IMR-90 (cell line): ENCODE results near the gene ANK2. TPM values are rescaled to one million over a fixed set of nuclear protein-coding genes. Genes with fewer than 3 reads are reported as not detected.

Source experiments
- ATAC-seq: fragments of 200-7000 bp; cut with Tn5 transposase; 2 replicates; pipeline ENCODE4 v1.9.1; 2020; ENCODE audit warnings: low read depth, mild to moderate bottlenecking, moderate library complexity
- BruUV-seq: library from RNA; stranded (reverse); fragments of 400-500 nt; replicated peaks from 2 replicates; lab custom pipeline; 2021; lab: Mats Ljungman, UMichigan
- CTCF ChIA-PET: fragments of 300-600 bp; formaldehyde crosslinking; extraction: SDS; loops from one replicate; lab custom pipeline; 2021; ENCODE audit warnings: antibody characterized with exemption; lab: Yijun Ruan, JAX
- POLR2A ChIA-PET: fragments of 300-600 bp; sonication (Branson Sonifier 250); formaldehyde crosslinking; loops from one replicate; lab custom pipeline; 2022; ENCODE audit warnings: antibody characterized with exemption; ENCODE audit not compliant: unreplicated experiment; lab: Charles Lee
- DNase-seq: peaks from one replicate; pipeline ENCODE4 v3.0.0; 2013
- H2AFZ ChIP-seq: replicated peaks from 2 replicates; pipeline ENCODE3; 2013; ENCODE audit warnings: low read length, mild to moderate bottlenecking; ENCODE audit not compliant: poor library complexity
- H2AK5ac ChIP-seq: 2 replicates; pipeline ENCODE4 v1.6.1; 2013; ENCODE audit warnings: low read depth, low read length, inconsistent platforms
- H2AK9ac ChIP-seq: replicated peaks from 2 replicates; pipeline ENCODE3; 2013; ENCODE audit warnings: mild to moderate bottlenecking, low read depth, low read length, moderate library complexity; ENCODE audit not compliant: poor library complexity
- H2BK120ac ChIP-seq: 2 replicates; pipeline ENCODE4 v1.6.1; 2013; ENCODE audit warnings: low read depth, low read length, inconsistent platforms
- H2BK15ac ChIP-seq: 3 replicates; pipeline ENCODE4 v1.6.1; 2013; ENCODE audit warnings: low read depth, low read length, inconsistent platforms
- H2BK20ac ChIP-seq: 2 replicates; pipeline ENCODE4 v1.6.1; 2013; ENCODE audit warnings: low read depth, mild to moderate bottlenecking, inconsistent platforms, low read length, moderate library complexity
- H2BK5ac ChIP-seq: 2 replicates; pipeline ENCODE4 v1.6.1; 2013; ENCODE audit warnings: mild to moderate bottlenecking, low read depth, low read length, inconsistent platforms; ENCODE audit not compliant: poor library complexity, severe bottlenecking
- H3K14ac ChIP-seq: replicated peaks from 2 replicates; pipeline ENCODE4 v1.6.1; 2013; ENCODE audit warnings: low read depth, low read length, inconsistent platforms
- H3K18ac ChIP-seq: 2 replicates; pipeline ENCODE4 v1.6.1; 2013; ENCODE audit warnings: low read depth, low read length, control low read depth
- H3K23ac ChIP-seq: 2 replicates; pipeline ENCODE4 v1.6.1; 2013; ENCODE audit warnings: low read depth, low read length, inconsistent platforms
- H3K27ac ChIP-seq: 2 replicates; pipeline ENCODE4 v1.5.1; 2013; ENCODE audit warnings: mild to moderate bottlenecking, control low read depth, low read length; ENCODE audit not compliant: insufficient read depth
- H3K27me3 ChIP-seq: 2 replicates; pipeline ENCODE4 v1.6.1; 2013; ENCODE audit warnings: low read length; ENCODE audit not compliant: control insufficient read depth, insufficient read depth
- H3K36me3 ChIP-seq: 2 replicates; pipeline ENCODE4 v1.6.1; 2013; ENCODE audit warnings: low read length, mixed read lengths; ENCODE audit not compliant: control insufficient read depth, insufficient read depth
- H3K4ac ChIP-seq: 2 replicates; pipeline ENCODE4 v1.6.1; 2013; ENCODE audit warnings: low read depth, low read length, inconsistent platforms
- H3K4me1 ChIP-seq: 2 replicates; pipeline ENCODE4 v1.6.1; 2013; ENCODE audit warnings: low read length, mixed read lengths; ENCODE audit not compliant: control insufficient read depth, insufficient read depth
- H3K4me2 ChIP-seq: 2 replicates; pipeline ENCODE4 v1.6.1; 2013; ENCODE audit warnings: low read depth, mild to moderate bottlenecking, control low read depth, low read length, moderate library complexity
- H3K4me3 ChIP-seq: 2 replicates; pipeline ENCODE4 v1.5.1; 2013; ENCODE audit warnings: low read depth, mild to moderate bottlenecking, control low read depth, low read length, moderate library complexity; ENCODE audit not compliant: insufficient read depth
- H3K56ac ChIP-seq: 2 replicates; pipeline ENCODE4 v1.6.1; 2013; ENCODE audit warnings: low read length, inconsistent platforms; ENCODE audit not compliant: insufficient read depth; ENCODE audit errors: extremely low read depth
- H3K79me1 ChIP-seq, 2 experiments: 2 replicates each; pipeline ENCODE4 v1.6.1; 2013; ENCODE audit warnings: low read length in 2 of 2, inconsistent platforms in 1 of 2, low read depth in 1 of 2
- H3K9ac ChIP-seq: 2 replicates; pipeline ENCODE4 v1.6.1; 2013; ENCODE audit warnings: low read depth, low read length, control low read depth
- H3K9me1 ChIP-seq: 2 replicates; pipeline ENCODE4 v1.6.1; 2013; ENCODE audit warnings: low read length, inconsistent platforms; ENCODE audit not compliant: insufficient read depth
- H3K9me3 ChIP-seq: 2 replicates; pipeline ENCODE4 v1.6.1; 2013; ENCODE audit warnings: low read length; ENCODE audit not compliant: control insufficient read depth, insufficient read depth
- H4K20me1 ChIP-seq: 2 replicates; pipeline ENCODE4 v1.6.1; 2013; ENCODE audit warnings: low read length, inconsistent platforms; ENCODE audit not compliant: insufficient read depth
- H4K5ac ChIP-seq: 2 replicates; pipeline ENCODE4 v1.6.1; 2013; ENCODE audit warnings: mild to moderate bottlenecking, low read depth, low read length, control low read depth
- H4K8ac ChIP-seq, 2 experiments: 2 replicates each; pipeline ENCODE4 v1.6.1; 2013; ENCODE audit warnings: low read depth in 2 of 2, low read length in 2 of 2, control low read depth in 1 of 2, inconsistent platforms in 1 of 2
- H4K91ac ChIP-seq: 2 replicates; pipeline ENCODE4 v1.6.1; 2013; ENCODE audit warnings: low read depth, low read length, inconsistent platforms; ENCODE audit not compliant: insufficient read depth
- BHLHE40 ChIP-seq: fragments of 150-350 bp; IDR thresholded peaks from 2 replicates; pipeline ENCODE4 v1.6.1; 2016; ENCODE audit warnings: mild to moderate bottlenecking, low read depth, low read length
- CEBPB ChIP-seq: IDR thresholded peaks from 2 replicates; pipeline ENCODE4 v1.6.1; 2012; ENCODE audit warnings: low read depth, low read length, improper control_type of control experiment
- CHD1 ChIP-seq: IDR thresholded peaks from 2 replicates; pipeline ENCODE4 v1.6.1; 2012; ENCODE audit warnings: low read depth, low read length, improper control_type of control experiment
- CTCF ChIP-seq: conservative IDR thresholded peaks from 2 replicates; pipeline ENCODE4 v1.5.1; 2012; ENCODE audit warnings: mild to moderate bottlenecking, low read depth, low read length, improper control_type of control experiment
- ELK1 ChIP-seq: fragments of 150-350 bp; IDR thresholded peaks from 2 replicates; pipeline ENCODE4 v1.6.1; 2016; ENCODE audit warnings: low read depth, mild to moderate bottlenecking, low read length, moderate library complexity, borderline replicate concordance
- FOS ChIP-seq: fragments of 150-350 bp; IDR thresholded peaks from 2 replicates; pipeline ENCODE4 v1.6.1; 2016; ENCODE audit warnings: low read depth, low read length
- MAFK ChIP-seq: IDR thresholded peaks from 2 replicates; pipeline ENCODE4 v1.6.1; 2012; ENCODE audit warnings: low read depth, low read length, improper control_type of control experiment
- MAZ ChIP-seq: IDR thresholded peaks from 2 replicates; pipeline ENCODE4 v1.6.1; 2012; ENCODE audit warnings: low read depth, mild to moderate bottlenecking, low read length, improper control_type of control experiment, moderate library complexity, borderline replicate concordance
- MXI1 ChIP-seq: IDR thresholded peaks from 2 replicates; pipeline ENCODE4 v1.6.1; 2012; ENCODE audit warnings: low read depth, mild to moderate bottlenecking, low read length, moderate library complexity, borderline replicate concordance
- NFE2L2 ChIP-seq: fragments of 150-350 bp; IDR thresholded peaks from 2 replicates; pipeline ENCODE4 v1.6.1; 2016; ENCODE audit warnings: low read depth, mild to moderate bottlenecking, low read length
- POLR2A ChIP-seq: IDR thresholded peaks from 2 replicates; pipeline ENCODE4 v1.6.1; 2012; ENCODE audit warnings: mild to moderate bottlenecking, low read depth, low read length
- RAD21 ChIP-seq: IDR thresholded peaks from 2 replicates; pipeline ENCODE4 v1.6.1; 2012; ENCODE audit warnings: low read length, improper control_type of control experiment
- RCOR1 ChIP-seq: IDR thresholded peaks from 2 replicates; pipeline ENCODE4 v1.6.1; 2012; ENCODE audit warnings: mild to moderate bottlenecking, low read length, improper control_type of control experiment; ENCODE audit not compliant: insufficient replicate concordance
- RFX5 ChIP-seq: IDR thresholded peaks from 2 replicates; pipeline ENCODE4 v1.8.0; 2012; ENCODE audit warnings: low read depth, mild to moderate bottlenecking, low read length, moderate library complexity
- SMC3 ChIP-seq: fragments of 150-350 bp; IDR thresholded peaks from 2 replicates; pipeline ENCODE4 v1.6.1; 2016; ENCODE audit warnings: low read depth, mild to moderate bottlenecking, antibody characterized with exemption, low read length, moderate library complexity
- USF2 ChIP-seq: fragments of 150-350 bp; IDR thresholded peaks from 2 replicates; pipeline ENCODE4 v1.6.1; 2017; ENCODE audit warnings: mild to moderate bottlenecking, antibody characterized with exemption, low read length, low read depth
- WGBS, 2 experiments: methylation state at CpG; one replicate each; pipeline versions ENCODE4 v1.1.5 to v1.1.7; 2013; ENCODE audit warnings: missing lambda C conversion rate in 2 of 2; ENCODE audit not compliant: insufficient read length in 1 of 2; ENCODE audit errors: extremely low coverage in 2 of 2; 5-methylcytosine and 5-hydroxymethylcytosine counted together
- dilution Hi-C: fragments of 300-500 bp; cut with HindIII; formaldehyde crosslinking; loops from one replicate; pipeline ENCODE4 v1.14.3; 2018; ENCODE audit warnings: low sequenced_read_pairs; ENCODE audit not compliant: unreplicated experiment
- in situ Hi-C: fragments of 300-500 bp; cut with MboI; formaldehyde crosslinking; loops from 3 replicates; pipeline ENCODE4 v1.14.3; 2019; ENCODE audit warnings: low sequenced_read_pairs, inconsistent platforms, mixed read lengths
- intact Hi-C: fragments of 100-400 bp; cut with micrococcal nuclease; formaldehyde crosslinking; loops from 2 replicates; pipeline ENCODE4 v1.10.0; 2022
- polyA plus RNA-seq, 3 experiments: library from polyadenylated mRNA; depleted of rRNA; stranded (reverse); fragments of >200 nt; gene quantifications; 2 replicates each; pipeline ENCODE4 v1.2.3, GENCODE V29; 2012; ENCODE audit warnings: low replicate concordance in 1 of 3
- total RNA-seq: library from RNA; depleted of rRNA; stranded (reverse); fragments of >200 nt; gene quantifications from 2 replicates; pipeline ENCODE4 v1.2.3, GENCODE V29; 2012

Gene ANK2
- total and polyA plus RNA-seq, 2 of the 4 experiments (the other 2 are of a cell fraction), result 0.82 to 6.6 TPM

GRCh38 chr4:113358784-113359183 lies 309.3 kb downstream of the ANK2 start:
- DNase-seq (no peak), ATAC-seq (no peak)
- Histone ChIP-seq H2AK9ac (no peak overlapping the region), H2BK5ac (no peak overlapping the region), H3K9me3 (peaks cover 8% of the 10 kb centered on the region), H3K36me3 (no peaks in the 10 kb centered on the region), H2AK5ac (no peak overlapping the region), H2AFZ (no peak overlapping the region), H3K4me2 (no peak overlapping the region), H4K20me1 (no peaks in the 10 kb centered on the region; the same call in 1 of the 2 replicates), H4K8ac (no peak overlapping the region), H2BK120ac (no peak overlapping the region), H3K4me1 (peaks cover 7% of the 10 kb centered on the region), H2BK20ac (no peak overlapping the region), H3K9me1 (0 out of 2 replicates have a peak, but pooled peaks cover 3% of the 10 kb centered on the region), H3K79me1 (no peaks in the 10 kb centered on the region), H2BK15ac (no peak overlapping the region), H3K27me3 (peaks cover 20% of the 10 kb centered on the region), H3K23ac (no peak overlapping the region), H4K91ac (no peak overlapping the region), H3K14ac (no peak overlapping the region), H3K27ac (no peak overlapping the region), H3K56ac (no peak overlapping the region), H3K18ac (no peak overlapping the region), H4K5ac (no peak overlapping the region), H3K9ac (no peak overlapping the region), H3K4me3 (no peak overlapping the region), H3K4ac (no peak overlapping the region)
- TF ChIP-seq FOS (no peak), SMC3 (no peak), CHD1 (no peak), CEBPB (no peak), MAFK (no peak), NFE2L2 (no peak), BHLHE40 (no peak), MXI1 (no peak), CTCF (peak; percentile 24; the same call in 1 of the 2 replicates), RAD21 (peak; percentile 10; the same call in 1 of the 2 replicates), ELK1 (no peak), RFX5 (no peak), RCOR1 (no peak), MAZ (no peak), USF2 (no peak), POLR2A (no peak)
- POLR2A ChIA-PET, result no interaction called here
- BruUV-seq, result no TSS peak
- WGBS, 2 experiments, result 100% methylated on average over 2 of the region's 5 CpGs; no CpG with 5 or more reads in 1 of the 2 experiments
- in situ Hi-C loops, result no loop called here
- dilution Hi-C loops, result no loop called here
- intact Hi-C loops, result no loop called here
- CTCF ChIA-PET, result interaction anchor here (2.4 kb wide), 1 partner anchor 8 kb away, joined by 7 read pairs; no protein-coding TSS in a partner anchor
